Loucy (cell line): ENCODE data around the gene CDCP2.

ENCODE experiments used
- H2AFZ ChIP-seq: fragments of 200-600 bp; sonication (generic); 2 replicates; pipeline ENCODE4 v1.6.0; 2016; ENCODE audit warnings: antibody characterized with exemption, mild to moderate bottlenecking, low read length, moderate library complexity
- H3F3A ChIP-seq: fragments of 200-600 bp; 2 replicates; pipeline ENCODE4 v1.6.0; 2016; ENCODE audit warnings: antibody characterized with exemption, low read depth, mild to moderate bottlenecking
- H3K27me3 ChIP-seq: fragments of 200-600 bp; sonication (generic); 2 replicates; pipeline ENCODE4 v1.6.1; 2014; ENCODE audit warnings: low read length, mild to moderate bottlenecking; ENCODE audit not compliant: insufficient read depth, poor library complexity, severe bottlenecking
- H3K36me3 ChIP-seq: fragments of 200-600 bp; sonication (generic); 2 replicates; pipeline ENCODE4 v1.6.1; 2016; ENCODE audit warnings: low read length; ENCODE audit not compliant: insufficient read depth
- H3K4me1 ChIP-seq: fragments of 200-600 bp; sonication (generic); 2 replicates; pipeline ENCODE4 v1.5.1; 2014; ENCODE audit warnings: low read length, mild to moderate bottlenecking; ENCODE audit not compliant: insufficient read depth, poor library complexity, severe bottlenecking
- H3K4me2 ChIP-seq: fragments of 200-600 bp; sonication (generic); 2 replicates; pipeline ENCODE4 v1.6.0; 2014; ENCODE audit warnings: antibody characterized with exemption, low read length, low read depth, mild to moderate bottlenecking; ENCODE audit not compliant: poor library complexity, severe bottlenecking
- H3K4me3 ChIP-seq: fragments of 200-600 bp; sonication (generic); 2 replicates; pipeline ENCODE4 v1.5.1; 2014; ENCODE audit warnings: low read length, mild to moderate bottlenecking, mixed read lengths; ENCODE audit not compliant: poor library complexity, severe bottlenecking
- H3K79me2 ChIP-seq: fragments of 200-600 bp; sonication (generic); 2 replicates; pipeline ENCODE4 v1.6.1; 2014; ENCODE audit warnings: low read length; ENCODE audit not compliant: insufficient read depth
- H3K9ac ChIP-seq: fragments of 200-600 bp; sonication (generic); 2 replicates; pipeline ENCODE4 v1.6.0; 2014; ENCODE audit warnings: mild to moderate bottlenecking, low read depth, low read length, moderate library complexity; ENCODE audit not compliant: poor library complexity, severe bottlenecking
- H3K9me2 ChIP-seq: fragments of 200-600 bp; sonication (generic); replicated peaks from 2 replicates; pipeline ENCODE4 v1.6.1; 2016; ENCODE audit warnings: low read depth, low read length, mixed read lengths
- H3K9me3 ChIP-seq: fragments of 200-600 bp; sonication (generic); 2 replicates; pipeline ENCODE4 v1.6.1; 2014; ENCODE audit warnings: mild to moderate bottlenecking, antibody characterized with exemption, low read length, low read depth; ENCODE audit not compliant: insufficient read depth
- H4K20me1 ChIP-seq: fragments of 200-600 bp; sonication (generic); 2 replicates; pipeline ENCODE4 v1.6.0; 2014; ENCODE audit warnings: antibody characterized with exemption, low read length, mild to moderate bottlenecking; ENCODE audit not compliant: insufficient read depth, poor library complexity, severe bottlenecking
- CTCF ChIP-seq: fragments of 200-600 bp; sonication (generic); conservative IDR thresholded peaks from 2 replicates; pipeline ENCODE4 v1.5.1; 2014; ENCODE audit warnings: mild to moderate bottlenecking, antibody characterized with exemption, low read length
- EZH2phosphoT487 ChIP-seq: fragments of 200-600 bp; IDR thresholded peaks from 2 replicates; pipeline ENCODE4 v1.6.1; 2018; ENCODE audit warnings: antibody characterized with exemption, mild to moderate bottlenecking, moderate library complexity, borderline replicate concordance

Gene CDCP2

GRCh38 chr1:54149734-54150133 is 3.1 kb downstream of the CDCP2 start:
- TF ChIP-seq EZH2phosphoT487: no peak
- TF ChIP-seq CTCF: no peak
- H3K9me3 ChIP-seq: no peaks in the 10 kb centered on the region
- H3K27me3 ChIP-seq: no peaks in the 10 kb centered on the region
- no peaks in the 10 kb centered on the region for H3K4me1 ChIP-seq
- no peaks in the 10 kb centered on the region for H3K79me2 ChIP-seq
- no peak overlapping the region for H2AFZ ChIP-seq
- no peak overlapping the region for H3K4me3 ChIP-seq
- H4K20me1 ChIP-seq: no peaks in the 10 kb centered on the region
- H3K36me3 ChIP-seq: no peaks in the 10 kb centered on the region
- H3F3A ChIP-seq: no peaks in the 10 kb centered on the region
- no peak overlapping the region for H3K4me2 ChIP-seq
- H3K9ac ChIP-seq: no peak overlapping the region
- H3K9me2 ChIP-seq: no peaks in the 10 kb centered on the region

GRCh38 chr1:54144366-54144765 is 8.4 kb downstream of the CDCP2 start:
- H2AFZ ChIP-seq: no peak overlapping the region
- H3K36me3 ChIP-seq: no peaks in the 10 kb centered on the region
- H3K4me1 ChIP-seq: no peaks in the 10 kb centered on the region
- no peaks in the 10 kb centered on the region for H3K9me2 ChIP-seq
- no peak overlapping the region for H3K4me3 ChIP-seq
- H3K9me3 ChIP-seq: no peaks in the 10 kb centered on the region
- no peaks in the 10 kb centered on the region for H3K79me2 ChIP-seq
- H3K4me2 ChIP-seq: no peak overlapping the region
- TF ChIP-seq EZH2phosphoT487: no peak
- TF ChIP-seq CTCF: no peak
- no peaks in the 10 kb centered on the region for H3K27me3 ChIP-seq
- no peaks in the 10 kb centered on the region for H3F3A ChIP-seq
- no peaks in the 10 kb centered on the region for H4K20me1 ChIP-seq
- no peak overlapping the region for H3K9ac ChIP-seq

GRCh38 chr1:54142146-54142900 is 10.5 kb downstream of the CDCP2 start:
- Histone ChIP-seq H3K9me2 (no peaks in the 10 kb centered on the region), H4K20me1 (no peaks in the 10 kb centered on the region), H3K4me1 (no peaks in the 10 kb centered on the region), H3K4me2 (no peak overlapping the region), H3K9me3 (no peaks in the 10 kb centered on the region), H3F3A (no peaks in the 10 kb centered on the region), H3K9ac (no peak overlapping the region), H3K36me3 (no peaks in the 10 kb centered on the region), H3K4me3 (no peak overlapping the region), H3K79me2 (no peaks in the 10 kb centered on the region), H2AFZ (no peak overlapping the region), H3K27me3 (no peaks in the 10 kb centered on the region)
- no peak for TF ChIP-seq EZH2phosphoT487
- TF ChIP-seq CTCF: no peak
